ENCODE data around the gene MEGF11. TPM values are rescaled to one million over a fixed set of nuclear protein-coding genes. Genes with fewer than 3 reads are reported as not detected.
A peak's percentile ranks its signal among the peaks of the same experiment; 100 is the strongest.

The MEGF11 gene
- total RNA-seq, 2 experiments from 2014 or later = 3.3 to 6.8 TPM

DNA sequence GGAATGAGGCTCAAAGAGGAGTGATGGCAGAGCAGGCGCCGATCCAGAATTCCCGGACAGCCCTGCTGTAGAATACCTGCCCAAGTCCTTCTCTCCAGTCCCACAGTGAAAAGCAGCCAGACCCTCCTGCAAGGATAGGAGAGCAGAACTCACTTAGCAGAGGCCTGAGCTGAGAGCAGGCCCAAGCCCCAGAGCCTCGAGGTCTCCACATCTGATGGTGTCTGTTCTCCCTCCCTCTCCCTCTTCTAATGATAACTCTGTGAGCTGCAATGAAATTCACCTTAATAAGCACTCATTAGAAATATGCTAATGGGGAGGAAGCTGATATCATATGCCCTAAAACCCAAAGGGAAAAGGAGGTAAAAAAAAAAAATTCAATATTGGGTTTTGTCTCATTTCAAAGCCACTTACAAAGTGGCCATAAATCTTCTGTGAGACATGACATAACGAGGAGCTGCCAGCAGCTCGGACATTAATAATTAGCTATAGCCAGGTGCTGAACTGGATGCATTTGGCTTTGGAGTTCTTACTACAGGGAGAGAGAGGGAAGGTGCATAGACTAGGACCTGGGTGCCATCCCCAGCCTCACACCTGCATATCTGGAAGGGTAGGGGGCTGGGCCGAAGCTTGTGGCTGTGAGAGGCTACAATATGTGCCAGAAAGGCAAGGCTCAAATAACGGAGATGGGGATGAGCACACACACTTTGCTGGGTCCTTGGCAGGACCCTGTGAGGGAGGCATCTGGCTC lies 108.4 kb downstream of the MEGF11 start:
- ChIA-PET CTCF (ENCODE audit: unreplicated experiment) (no interaction called here), POLR2A (interaction anchor here (0.8 to 1.8 kb wide), 4 partner anchors 9 to 531 kb away, joined by 4 to 7 read pairs (median 4); no protein-coding TSS in a partner anchor)

DNA sequence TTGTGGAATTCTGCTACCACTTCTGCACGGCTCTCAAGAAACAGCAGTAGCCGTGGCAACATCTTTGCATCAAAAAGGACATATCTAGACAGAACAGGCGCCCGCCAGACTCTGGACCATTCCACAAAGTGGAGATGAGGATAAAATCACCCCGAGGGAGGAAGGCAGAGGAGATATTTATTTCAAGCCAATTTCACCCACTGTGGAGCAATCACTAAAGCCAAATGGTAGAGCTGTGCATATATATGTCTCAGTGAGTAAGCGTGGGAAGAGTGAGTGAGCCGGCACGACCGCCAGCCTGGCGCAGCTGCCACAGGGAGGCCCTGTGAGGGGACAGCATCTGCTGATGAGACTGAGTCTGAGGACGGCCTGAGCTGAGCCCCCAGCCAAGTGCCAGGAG lies 111.3 kb downstream of the MEGF11 start:
- ChIA-PET POLR2A (interaction anchor here (1.4 to 2.2 kb wide), 2 partner anchors 11 to 44 kb away, joined by 3 to 4 read pairs; no protein-coding TSS in a partner anchor), CTCF (ENCODE audit: unreplicated experiment) (no interaction called here)
- no peaks in the 10 kb centered on the region for H3K9me2 ChIP-seq (ENCODE audit: insufficient read depth, low read length)
- no TSS peak for BruUV-seq (replicated peaks)
- no peaks in the 10 kb centered on the region for H3K36me3 ChIP-seq (ENCODE audit: insufficient read depth, low read length)
- intact Hi-C loops (cut with micrococcal nuclease; ENCODE audit: unreplicated experiment) = no loop called here
- H3K4me1 ChIP-seq (ENCODE audit: insufficient read depth, low read length, poor library complexity, severe bottlenecking) = peaks cover 16% of the 10 kb centered on the region
- H3K9me3 ChIP-seq (ENCODE audit: low read length) = no peaks in the 10 kb centered on the region
- no peaks in the 10 kb centered on the region for H4K20me1 ChIP-seq (ENCODE audit: insufficient read depth, low read length)
- H3K27ac ChIP-seq (ENCODE audit: low read depth, low read length, poor library complexity, severe bottlenecking) = no peak overlapping the region
- no peaks in the 10 kb centered on the region for H3K79me2 ChIP-seq (ENCODE audit: insufficient read depth, low read depth, low read length)
- no peak overlapping the region for H2AFZ ChIP-seq (ENCODE audit: low read length)
- TF ChIP-seq, protein P1, sequence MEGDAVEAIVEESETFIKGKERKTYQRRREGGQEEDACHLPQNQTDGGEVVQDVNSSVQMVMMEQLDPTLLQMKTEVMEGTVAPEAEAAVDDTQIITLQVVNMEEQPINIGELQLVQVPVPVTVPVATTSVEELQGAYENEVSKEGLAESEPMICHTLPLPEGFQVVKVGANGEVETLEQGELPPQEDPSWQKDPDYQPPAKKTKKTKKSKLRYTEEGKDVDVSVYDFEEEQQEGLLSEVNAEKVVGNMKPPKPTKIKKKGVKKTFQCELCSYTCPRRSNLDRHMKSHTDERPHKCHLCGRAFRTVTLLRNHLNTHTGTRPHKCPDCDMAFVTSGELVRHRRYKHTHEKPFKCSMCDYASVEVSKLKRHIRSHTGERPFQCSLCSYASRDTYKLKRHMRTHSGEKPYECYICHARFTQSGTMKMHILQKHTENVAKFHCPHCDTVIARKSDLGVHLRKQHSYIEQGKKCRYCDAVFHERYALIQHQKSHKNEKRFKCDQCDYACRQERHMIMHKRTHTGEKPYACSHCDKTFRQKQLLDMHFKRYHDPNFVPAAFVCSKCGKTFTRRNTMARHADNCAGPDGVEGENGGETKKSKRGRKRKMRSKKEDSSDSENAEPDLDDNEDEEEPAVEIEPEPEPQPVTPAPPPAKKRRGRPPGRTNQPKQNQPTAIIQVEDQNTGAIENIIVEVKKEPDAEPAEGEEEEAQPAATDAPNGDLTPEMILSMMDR (conservative IDR thresholded peaks at IDR 0.05; ENCODE audit: low read length) = no peak
- TF ChIP-seq EZH2phosphoT487 (IDR thresholded peaks at IDR 0.05; ENCODE audit: borderline replicate concordance, low read depth, low read length) = no peak
- H3K4me2 ChIP-seq (ENCODE audit: low read length) = no peak overlapping the region
- H3K4me3 ChIP-seq (ENCODE audit: low read depth, low read length, poor library complexity, severe bottlenecking) = no peak overlapping the region
- no peak for DNase-seq (ENCODE audit: low spot score)

More for the DNA sequence above, 108.4 kb downstream of the MEGF11 start:
- TF ChIP-seq EZH2phosphoT487 (IDR thresholded peaks at IDR 0.05; ENCODE audit: borderline replicate concordance, low read depth, low read length) = no peak
- TF ChIP-seq, protein P1 (conservative IDR thresholded peaks at IDR 0.05; ENCODE audit: low read length) = no peak
- Histone ChIP-seq H3K4me2 (ENCODE audit: low read length) (peak overlapping the region; percentile 18; the same call in 1 of the 2 replicates), H3K36me3 (ENCODE audit: insufficient read depth, low read length) (no peaks in the 10 kb centered on the region), H3K9me2 (ENCODE audit: insufficient read depth, low read length) (no peaks in the 10 kb centered on the region), H4K20me1 (ENCODE audit: insufficient read depth, low read length) (no peaks in the 10 kb centered on the region), H3K4me3 (ENCODE audit: low read depth, low read length, poor library complexity, severe bottlenecking) (no peak overlapping the region), H3K79me2 (ENCODE audit: insufficient read depth, low read depth, low read length) (no peaks in the 10 kb centered on the region), H3K27ac (ENCODE audit: low read depth, low read length, poor library complexity, severe bottlenecking) (peak overlapping the region; percentile 13), H3K9me3 (ENCODE audit: low read length) (no peaks in the 10 kb centered on the region), H2AFZ (ENCODE audit: low read length) (no peak overlapping the region), H3K4me1 (ENCODE audit: insufficient read depth, low read length, poor library complexity, severe bottlenecking) (peaks cover 24% of the 10 kb centered on the region)
- no peak for DNase-seq (ENCODE audit: low spot score)
- intact Hi-C loops (cut with micrococcal nuclease; ENCODE audit: unreplicated experiment) = no loop called here
- BruUV-seq (replicated peaks) = no TSS peak
